HG02678 (cell line): ENCODE measurements around the gene DAZAP1.

Experiments
- ATAC-seq: cut with Tn5 transposase; IDR thresholded peaks from one replicate; pipeline ENCODE4 v1.9.1; 2021; ENCODE audit warnings: mild to moderate bottlenecking, moderate library complexity; ENCODE audit not compliant: unreplicated experiment

DAZAP1 gene

DNA sequence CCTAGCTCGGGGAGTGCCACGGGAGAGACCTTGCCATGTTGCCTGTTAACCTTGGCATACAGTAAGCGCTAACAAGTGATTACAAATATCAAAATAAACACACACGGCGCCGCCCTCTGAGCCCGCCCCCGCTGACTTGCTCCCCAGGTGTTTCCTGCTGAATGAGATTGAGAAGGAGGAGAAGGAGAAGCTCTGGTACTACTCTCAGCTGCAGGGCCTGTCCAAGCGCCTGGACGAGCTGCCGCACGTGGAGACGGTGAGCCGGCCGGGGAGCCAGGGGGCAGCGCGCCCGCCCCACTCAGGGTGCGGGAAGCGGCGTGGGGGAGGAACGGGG lies 47.6 kb downstream of the DAZAP1 start:
- no peak for ATAC-seq

DNA sequence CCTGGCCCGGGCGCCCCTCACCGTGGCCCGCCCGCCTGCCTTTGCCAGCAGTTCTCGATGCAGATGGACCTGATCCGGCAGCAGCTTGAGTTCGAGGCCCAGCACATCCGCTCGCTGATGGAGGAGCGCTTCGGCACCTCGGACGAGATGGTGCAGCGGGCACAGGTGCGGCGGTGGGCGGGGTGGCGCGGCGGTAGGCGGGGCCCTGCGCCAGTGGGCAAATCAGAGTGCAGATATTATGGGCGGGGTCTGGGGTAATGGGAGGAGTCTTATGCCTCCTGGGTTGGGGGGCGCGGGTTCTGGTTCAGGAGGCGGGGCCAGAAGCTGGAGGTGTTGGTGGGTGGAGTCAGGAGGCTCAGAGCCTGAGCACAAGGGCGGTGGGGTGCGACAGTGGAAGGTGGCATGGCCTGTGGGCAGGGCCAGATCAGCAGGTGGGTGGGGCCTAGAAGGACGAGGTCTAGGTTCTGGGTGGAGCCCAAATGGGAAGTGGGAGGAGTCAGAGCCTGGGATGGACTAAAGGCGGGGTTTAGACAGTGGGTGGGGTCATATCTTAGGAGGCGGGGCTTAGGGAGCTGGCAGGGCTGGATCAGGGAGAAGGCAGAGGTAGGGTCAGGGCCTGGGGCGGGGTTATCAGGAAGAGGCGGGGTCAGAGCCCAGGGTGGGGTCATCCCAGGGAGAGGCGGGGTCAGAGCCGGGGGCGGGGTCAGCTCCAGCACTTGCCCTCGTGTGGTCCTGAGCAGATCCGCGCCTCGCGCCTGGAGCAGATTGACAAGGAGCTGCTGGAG lies 48.1 kb downstream of the DAZAP1 start:
- no peak for ATAC-seq

- ATAC-seq, result no peak
These were observed 48.9 kb downstream of the DAZAP1 start for GRCh38 chr19:1456121-1456900.

- no peak for ATAC-seq
These were observed 49.8 kb downstream of the DAZAP1 start for GRCh38 chr19:1457031-1457739.

- ATAC-seq, result no peak
These were observed 50.5 kb downstream of the DAZAP1 start for GRCh38 chr19:1457892-1458291.

DNA sequence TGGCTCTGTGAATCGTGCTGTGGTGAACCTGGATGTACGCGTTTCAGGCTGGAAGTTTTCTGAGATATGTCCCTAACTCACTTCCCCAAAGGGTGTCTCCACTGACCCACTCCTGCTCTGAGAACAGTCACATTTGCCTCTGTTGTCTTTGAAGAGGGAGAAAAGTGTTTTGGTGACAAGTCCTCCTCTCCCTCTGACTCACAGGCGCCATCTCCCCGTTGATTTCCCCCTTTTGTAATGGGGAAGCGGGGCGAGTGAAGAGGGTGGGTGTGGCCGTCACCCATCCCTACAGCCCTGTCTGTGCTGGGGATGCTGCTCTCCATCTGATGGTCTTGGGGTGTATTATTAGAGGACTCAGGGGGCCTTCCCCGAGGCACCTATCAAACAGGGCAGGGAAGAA lies 52.1 kb downstream of the DAZAP1 start:
- no peak for ATAC-seq

GRCh38 chr19:1460033-1460995 lies 52.9 kb downstream of the DAZAP1 start:
- ATAC-seq, result no peak

DNA sequence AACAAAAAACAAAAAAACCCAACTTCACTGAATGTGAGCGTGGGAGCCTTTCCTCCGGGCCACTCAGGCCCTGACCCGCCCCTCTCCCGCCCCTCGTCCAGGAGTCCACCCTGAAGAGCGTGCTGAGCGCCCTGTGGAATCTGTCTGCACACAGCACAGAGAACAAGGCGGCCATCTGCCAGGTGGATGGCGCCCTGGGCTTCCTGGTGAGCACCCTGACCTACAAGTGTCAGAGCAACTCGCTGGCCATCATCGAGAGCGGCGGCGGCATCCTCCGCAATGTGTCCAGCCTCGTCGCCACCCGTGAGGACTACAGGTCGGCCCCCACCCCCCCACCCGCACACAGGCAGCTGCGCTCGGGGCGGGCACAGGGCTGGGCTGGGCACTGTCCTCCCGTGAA lies 54.5 kb downstream of the DAZAP1 start:
- no peak for ATAC-seq

- ATAC-seq, result no peak
These were observed 58.0 kb downstream of the DAZAP1 start for GRCh38 chr19:1465191-1466016.

DNA sequence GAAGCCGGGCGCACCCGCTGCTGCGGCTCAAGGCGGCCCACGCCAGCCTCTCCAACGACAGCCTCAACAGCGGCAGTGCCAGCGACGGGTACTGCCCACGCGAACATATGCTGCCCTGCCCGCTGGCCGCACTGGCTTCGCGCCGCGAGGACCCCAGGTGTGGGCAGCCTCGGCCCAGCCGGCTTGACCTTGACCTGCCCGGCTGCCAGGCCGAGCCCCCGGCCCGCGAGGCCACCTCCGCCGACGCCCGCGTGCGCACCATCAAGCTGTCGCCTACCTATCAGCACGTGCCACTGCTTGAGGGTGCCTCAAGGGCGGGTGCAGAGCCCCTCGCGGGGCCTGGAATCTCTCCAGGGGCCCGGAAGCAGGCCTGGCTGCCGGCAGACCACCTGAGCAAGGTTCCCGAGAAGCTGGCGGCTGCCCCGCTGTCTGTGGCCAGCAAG lies 58.7 kb downstream of the DAZAP1 start:
- no peak for ATAC-seq

DNA sequence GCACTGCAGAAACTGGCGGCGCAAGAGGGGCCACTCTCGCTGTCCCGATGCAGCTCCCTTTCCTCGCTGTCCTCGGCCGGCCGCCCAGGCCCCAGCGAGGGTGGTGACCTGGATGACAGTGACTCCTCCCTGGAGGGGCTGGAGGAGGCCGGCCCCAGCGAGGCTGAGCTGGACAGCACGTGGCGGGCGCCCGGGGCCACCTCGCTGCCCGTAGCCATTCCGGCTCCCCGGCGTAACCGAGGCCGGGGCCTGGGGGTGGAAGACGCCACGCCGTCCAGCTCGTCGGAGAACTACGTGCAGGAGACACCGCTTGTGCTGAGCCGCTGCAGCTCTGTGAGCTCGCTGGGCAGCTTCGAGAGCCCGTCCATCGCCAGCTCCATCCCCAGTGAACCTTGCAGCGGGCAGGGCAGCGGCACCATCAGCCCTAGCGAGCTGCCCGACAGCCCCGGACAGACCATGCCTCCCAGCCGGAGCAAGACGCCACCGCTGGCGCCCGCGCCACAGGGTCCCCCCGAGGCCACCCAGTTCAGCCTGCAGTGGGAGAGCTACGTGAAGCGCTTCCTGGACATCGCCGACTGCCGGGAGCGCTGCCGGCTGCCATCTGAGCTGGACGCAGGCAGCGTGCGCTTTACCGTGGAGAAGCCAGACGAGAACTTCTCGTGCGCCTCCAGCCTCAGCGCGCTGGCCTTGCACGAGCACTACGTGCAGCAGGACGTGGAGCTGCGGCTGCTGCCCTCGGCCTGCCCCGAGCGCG lies 59.3 kb downstream of the DAZAP1 start:
- no peak for ATAC-seq

GRCh38 chr19:1467215-1467489 lies 59.8 kb downstream of the DAZAP1 start:
- ATAC-seq, result no peak

DNA sequence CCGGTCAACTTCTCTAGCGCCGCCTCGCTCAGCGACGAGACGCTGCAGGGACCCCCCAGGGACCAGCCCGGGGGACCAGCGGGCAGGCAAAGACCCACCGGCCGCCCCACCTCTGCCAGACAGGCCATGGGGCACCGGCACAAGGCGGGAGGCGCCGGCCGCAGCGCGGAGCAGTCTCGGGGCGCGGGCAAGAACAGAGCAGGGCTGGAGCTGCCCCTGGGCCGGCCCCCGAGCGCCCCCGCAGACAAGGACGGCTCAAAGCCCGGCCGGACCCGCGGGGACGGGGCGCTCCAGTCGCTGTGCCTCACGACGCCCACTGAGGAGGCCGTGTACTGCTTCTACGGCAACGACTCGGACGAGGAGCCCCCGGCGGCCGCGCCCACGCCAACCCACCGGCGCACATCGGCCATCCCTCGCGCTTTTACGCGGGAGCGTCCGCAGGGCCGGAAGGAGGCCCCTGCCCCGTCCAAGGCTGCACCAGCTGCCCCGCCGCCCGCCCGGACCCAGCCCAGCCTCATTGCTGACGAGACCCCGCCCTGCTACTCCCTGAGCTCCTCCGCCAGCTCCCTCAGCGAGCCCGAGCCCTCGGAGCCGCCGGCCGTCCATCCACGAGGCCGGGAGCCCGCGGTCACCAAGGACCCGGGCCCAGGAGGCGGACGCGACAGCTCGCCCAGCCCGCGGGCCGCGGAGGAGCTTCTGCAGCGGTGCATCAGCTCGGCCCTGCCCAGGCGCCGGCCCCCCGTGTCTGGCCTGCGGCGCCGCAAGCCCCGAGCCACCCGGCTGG lies 60.3 kb downstream of the DAZAP1 start:
- no peak for ATAC-seq

- ATAC-seq, result no peak
These were observed 61.0 kb downstream of the DAZAP1 start for GRCh38 chr19:1468274-1468820.

- ATAC-seq, result no peak
These were observed 61.5 kb downstream of the DAZAP1 start for GRCh38 chr19:1468821-1469254.

DNA sequence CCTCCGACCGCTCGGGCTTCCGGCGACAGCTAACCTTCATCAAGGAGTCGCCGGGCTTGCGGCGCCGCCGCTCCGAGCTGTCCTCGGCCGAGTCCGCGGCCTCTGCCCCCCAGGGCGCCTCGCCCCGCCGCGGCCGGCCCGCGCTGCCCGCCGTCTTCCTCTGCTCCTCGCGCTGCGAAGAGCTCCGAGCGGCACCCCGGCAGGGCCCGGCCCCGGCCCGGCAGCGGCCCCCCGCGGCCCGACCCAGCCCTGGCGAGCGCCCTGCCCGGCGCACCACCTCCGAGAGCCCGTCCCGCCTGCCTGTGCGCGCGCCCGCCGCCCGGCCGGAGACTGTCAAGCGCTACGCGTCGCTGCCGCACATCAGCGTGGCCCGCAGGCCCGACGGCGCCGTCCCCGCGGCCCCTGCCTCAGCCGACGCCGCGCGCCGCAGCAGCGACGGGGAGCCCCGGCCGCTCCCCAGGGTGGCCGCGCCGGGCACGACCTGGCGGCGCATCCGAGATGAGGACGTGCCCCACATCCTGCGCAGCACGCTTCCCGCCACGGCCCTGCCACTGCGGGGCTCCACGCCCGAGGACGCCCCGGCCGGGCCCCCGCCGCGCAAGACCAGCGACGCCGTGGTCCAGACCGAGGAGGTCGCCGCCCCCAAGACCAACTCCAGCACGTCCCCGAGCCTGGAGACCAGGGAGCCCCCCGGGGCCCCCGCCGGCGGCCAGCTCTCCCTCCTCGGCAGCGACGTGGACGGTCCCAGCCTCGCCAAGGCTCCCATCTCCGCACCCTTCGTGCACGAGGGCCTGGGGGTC lies 62.1 kb downstream of the DAZAP1 start:
- ATAC-seq, result no peak

DNA sequence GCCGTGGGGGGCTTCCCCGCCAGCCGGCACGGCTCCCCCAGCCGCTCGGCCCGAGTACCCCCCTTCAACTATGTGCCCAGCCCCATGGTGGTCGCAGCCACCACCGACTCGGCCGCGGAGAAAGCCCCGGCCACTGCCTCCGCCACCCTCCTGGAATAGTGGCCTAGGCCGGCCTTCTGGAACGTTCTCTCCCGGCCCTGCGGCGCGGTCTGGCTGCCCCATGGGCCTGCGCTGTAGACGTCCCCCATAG lies 62.6 kb downstream of the DAZAP1 start:
- no peak for ATAC-seq
